Activated naive CD8-positive, alpha-beta T cell treated with anti-CD3 and anti-CD28 coated beads for 36 hours (primary cell): ENCODE measurements around the gene SLC9A1. TPM values are rescaled to one million over a fixed set of nuclear protein-coding genes. Genes with fewer than 3 reads are reported as not detected.
"Not testable (repeated sequence)": the region's sequence is repeated elsewhere in the genome, so short reads cannot be mapped to it uniquely, and the experiment has no call there.

Source experiments
- DNase-seq: peaks from one replicate; pipeline ENCODE4 v3.0.0; 2021
- H3K27ac Mint-ChIP-seq: one replicate; pipeline ENCODE4 v1.8.0; 2022; ENCODE audit warnings: mild to moderate bottlenecking, moderate library complexity, mixed read lengths
- H3K27me3 Mint-ChIP-seq: one replicate; pipeline ENCODE4 v1.8.0; 2022; ENCODE audit warnings: mild to moderate bottlenecking, mixed read lengths
- H3K36me3 Mint-ChIP-seq: one replicate; pipeline ENCODE4 v1.8.0; 2021; ENCODE audit warnings: mild to moderate bottlenecking, mixed read lengths
- H3K4me1 Mint-ChIP-seq: one replicate; pipeline ENCODE4 v1.8.0; 2021; ENCODE audit warnings: mixed read lengths
- H3K4me3 Mint-ChIP-seq: one replicate; pipeline ENCODE4 v1.8.0; 2022; ENCODE audit warnings: mild to moderate bottlenecking, moderate library complexity, mixed read lengths
- H3K9me3 Mint-ChIP-seq: one replicate; pipeline ENCODE4 v1.8.0; 2022; ENCODE audit warnings: mixed read lengths
- total RNA-seq, 2 experiments: library from RNA; stranded (reverse); gene quantifications; one replicate each; pipeline ENCODE4 v1.2.3, GENCODE V29; 2021

Gene SLC9A1
- 10 to 100 TPM; 19.8 to 22.4 TPM for total RNA-seq

DNA sequence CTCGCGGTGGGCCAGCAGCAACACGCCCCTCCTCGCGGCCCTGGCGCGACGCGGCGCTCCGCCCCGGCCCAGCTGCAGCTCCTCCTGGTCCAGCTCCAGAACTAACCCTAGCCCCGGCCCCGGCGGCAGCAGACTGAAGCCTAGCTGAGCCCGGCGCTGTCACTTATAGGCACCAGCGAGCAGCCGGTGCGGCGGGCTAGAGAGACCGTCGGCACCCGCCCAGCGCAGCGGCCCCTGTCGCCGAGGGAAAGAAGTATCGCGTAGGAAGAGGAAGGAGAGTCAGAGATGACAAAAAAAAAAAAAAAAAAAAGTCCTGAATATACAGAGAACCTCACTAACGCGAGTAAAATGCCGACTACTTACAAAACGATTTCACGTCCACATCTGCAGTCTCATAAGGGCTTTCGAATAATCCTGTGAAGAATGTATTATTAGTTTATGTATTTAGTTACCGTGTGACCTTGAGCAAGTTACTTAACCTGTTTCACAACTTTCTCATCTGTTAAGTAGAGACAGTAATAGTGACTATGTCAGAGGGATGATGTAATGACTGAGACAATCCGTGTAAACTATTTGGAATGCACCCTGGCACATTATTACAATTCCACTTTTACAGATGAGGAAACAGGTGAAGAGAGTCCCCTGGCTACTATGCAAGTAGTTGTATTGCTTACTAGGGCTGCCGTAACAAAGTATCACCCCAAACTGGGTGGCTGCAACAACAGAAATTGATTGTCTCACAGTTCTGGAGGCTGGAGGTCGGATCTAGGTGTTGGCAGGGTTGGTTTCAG, at the start of gene SLC9A1:
Gene SLC9A1 (minus strand): TSS at position 135 of the 791 bp plus-strand sequence. CDS start 791 bp downstream, outside the sequence.
- Mint-ChIP-seq H3K27ac (peak within 1 kb of the TSS; percentile 98), H3K4me1 (peaks cover 43% of the 10 kb centered on the region), H3K9me3 (no peaks in the 10 kb centered on the region), H3K27me3 (no peaks in the 10 kb centered on the region), H3K36me3 (peaks cover 9% of the 10 kb centered on the region), H3K4me3 (peak within 1 kb of the TSS; percentile 94)
- DNase-seq, result peak; percentile 94

DNA sequence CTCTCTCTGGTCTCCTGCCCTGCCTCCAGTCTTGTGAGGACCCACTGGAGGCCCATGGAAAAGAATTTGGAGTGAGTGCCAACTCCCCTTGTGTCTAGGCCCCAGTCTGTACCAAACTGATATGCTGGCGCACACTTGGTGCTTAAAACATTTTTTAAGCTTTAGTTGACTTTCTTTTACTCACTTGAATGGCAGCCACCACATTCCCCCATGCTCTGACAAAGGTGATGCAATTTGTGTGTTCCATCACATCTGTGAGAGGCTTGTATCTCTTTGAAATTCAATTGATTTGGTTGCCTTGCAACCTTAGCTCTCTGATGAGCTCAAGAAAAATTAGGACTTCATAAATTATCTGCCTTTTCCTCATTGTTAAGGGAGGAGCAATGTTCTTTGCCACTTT, 49.0 kb upstream of the SLC9A1 start:
- Mint-ChIP-seq H3K4me1 (peaks cover 1% of the 10 kb centered on the region), H3K4me3 (no peak overlapping the region), H3K27me3 (no peaks in the 10 kb centered on the region), H3K36me3 (no peaks in the 10 kb centered on the region), H3K9me3 (no peaks in the 10 kb centered on the region), H3K27ac (no peak overlapping the region)
- no peak for DNase-seq

DNA sequence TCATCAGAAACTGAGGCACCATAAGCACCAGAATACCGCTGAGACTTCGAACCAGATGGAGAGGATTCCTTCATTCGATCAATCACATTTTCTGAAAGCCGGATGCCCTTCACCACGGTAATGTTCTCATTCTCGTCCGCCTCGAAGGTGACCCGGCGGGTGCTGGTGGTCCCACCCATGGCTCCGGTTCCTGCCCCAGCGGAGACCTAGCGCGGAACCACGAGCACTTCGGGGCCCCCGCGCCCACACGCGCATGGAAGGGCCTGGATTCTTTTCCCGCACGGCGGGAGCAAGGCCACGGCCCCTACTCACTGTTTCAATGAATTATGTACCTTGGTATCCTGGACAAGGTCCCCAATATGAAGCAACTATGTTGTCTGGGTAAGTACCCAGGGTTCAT, 46.4 kb upstream of the SLC9A1 start:
- Mint-ChIP-seq H3K9me3 (no peaks in the 10 kb centered on the region), H3K36me3 (no peaks in the 10 kb centered on the region), H3K4me3 (no peak overlapping the region)

DNA sequence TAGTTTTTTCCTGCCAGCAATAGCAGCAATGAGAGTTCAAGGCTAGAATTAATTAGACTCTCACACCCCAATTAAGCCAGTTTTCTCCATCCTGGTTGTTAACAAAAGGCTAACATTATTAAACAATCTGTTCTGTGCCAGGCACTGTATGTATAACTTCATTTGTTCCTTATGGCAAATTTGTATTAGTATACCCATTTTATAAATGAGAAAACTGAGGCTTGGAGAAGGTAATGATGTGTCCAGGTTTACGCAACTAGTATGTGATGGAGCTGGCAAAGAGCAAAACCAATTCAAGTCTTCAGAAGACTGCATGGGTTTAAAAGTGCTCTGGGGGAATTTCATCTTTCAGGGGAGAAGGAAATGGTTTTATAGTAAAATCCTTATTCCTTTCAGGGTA, 38.3 kb upstream of the SLC9A1 start:
- no peaks in the 10 kb centered on the region for H3K27me3 Mint-ChIP-seq
- H3K36me3 Mint-ChIP-seq, result no peaks in the 10 kb centered on the region
- H3K9me3 Mint-ChIP-seq, result no peaks in the 10 kb centered on the region
- H3K4me1 Mint-ChIP-seq, result peaks cover 5% of the 10 kb centered on the region
- no peak overlapping the region for H3K27ac Mint-ChIP-seq
- DNase-seq, result no peak
- no peak overlapping the region for H3K4me3 Mint-ChIP-seq

More for the DNA sequence above, 46.4 kb upstream of the SLC9A1 start:
- no peak for DNase-seq
- Mint-ChIP-seq H3K27me3 (no peaks in the 10 kb centered on the region), H3K27ac (no peak overlapping the region), H3K4me1 (peaks cover 7% of the 10 kb centered on the region)

DNA sequence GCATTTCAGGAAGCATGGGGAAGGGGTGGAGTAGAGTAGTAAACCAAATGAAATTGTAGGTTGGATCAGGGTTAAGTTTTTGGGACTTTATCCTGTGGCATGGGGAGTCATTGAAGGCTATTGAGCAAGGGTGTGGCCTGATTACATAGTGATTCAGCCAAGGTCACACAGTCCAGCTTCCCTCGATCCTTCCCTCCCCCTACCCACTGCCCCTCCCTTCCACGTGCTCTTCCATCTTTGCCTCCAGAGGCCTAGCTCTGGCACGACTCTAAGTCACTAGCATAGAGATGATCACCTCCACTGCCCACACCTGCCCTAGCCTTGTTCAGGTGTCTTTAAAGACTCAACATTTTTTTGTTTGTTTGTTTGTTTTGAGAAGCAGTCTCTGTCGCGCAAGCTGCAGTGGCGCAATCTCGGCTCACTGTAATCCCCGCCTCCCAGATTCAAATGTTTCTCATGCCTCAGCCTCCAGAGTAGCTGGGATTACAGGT, 37.2 kb upstream of the SLC9A1 start:
- DNase-seq, result no peak
- no peak overlapping the region for H3K4me3 Mint-ChIP-seq
- H3K36me3 Mint-ChIP-seq, result no peaks in the 10 kb centered on the region
- no peaks in the 10 kb centered on the region for H3K27me3 Mint-ChIP-seq
- no peaks in the 10 kb centered on the region for H3K9me3 Mint-ChIP-seq
- no peaks in the 10 kb centered on the region for H3K4me1 Mint-ChIP-seq
- H3K27ac Mint-ChIP-seq, result no peak overlapping the region

DNA sequence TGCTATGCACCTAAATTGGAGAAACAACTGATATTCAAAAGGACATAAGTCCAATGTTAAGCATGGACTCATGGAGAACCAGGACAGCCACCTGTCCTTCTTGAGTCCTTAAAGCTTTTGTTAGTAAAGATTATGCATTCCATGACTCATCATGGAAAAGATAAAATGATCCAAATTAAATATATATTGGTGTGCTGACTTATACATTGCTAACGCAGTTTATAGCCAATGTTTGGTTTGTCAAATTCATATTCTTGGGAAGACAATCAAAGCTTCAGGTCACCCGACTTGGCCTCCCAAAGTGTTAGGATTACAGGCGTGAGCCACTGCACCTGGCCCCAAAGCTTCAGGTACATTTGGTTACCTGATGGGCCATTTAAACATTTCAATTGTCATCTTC, 29.7 kb upstream of the SLC9A1 start:
- H3K27ac Mint-ChIP-seq, result not testable (repeated sequence)

DNA sequence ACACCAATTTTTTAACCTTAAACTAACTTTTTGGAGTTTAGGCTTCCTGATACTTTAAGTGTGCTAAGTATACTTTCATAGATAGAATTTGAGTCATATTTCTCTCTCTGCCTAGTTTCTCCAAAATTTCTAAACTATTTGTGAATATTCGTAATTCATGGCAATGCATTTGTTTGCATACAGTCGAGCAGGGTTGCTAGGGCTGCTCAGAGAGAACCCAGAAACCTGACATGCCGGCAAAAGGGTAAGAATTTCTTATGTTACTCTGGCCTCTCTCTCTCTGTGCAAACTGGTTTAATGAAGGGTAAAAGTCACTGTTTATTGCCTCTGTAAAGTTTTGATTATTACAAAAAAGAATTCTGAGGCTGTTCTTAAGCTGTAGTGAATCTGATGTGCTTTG, 25.1 kb upstream of the SLC9A1 start:
- Mint-ChIP-seq H3K27me3 (no peaks in the 10 kb centered on the region), H3K9me3 (peaks cover 6% of the 10 kb centered on the region), H3K4me3 (no peak overlapping the region), H3K27ac (no peak overlapping the region), H3K4me1 (no peaks in the 10 kb centered on the region), H3K36me3 (no peaks in the 10 kb centered on the region)
- DNase-seq, result no peak

More for the DNA sequence above, 29.7 kb upstream of the SLC9A1 start:
- not testable (repeated sequence) for H3K27me3 Mint-ChIP-seq, H3K36me3 Mint-ChIP-seq, H3K9me3 Mint-ChIP-seq, DNase-seq, H3K4me1 Mint-ChIP-seq, H3K4me3 Mint-ChIP-seq

DNA sequence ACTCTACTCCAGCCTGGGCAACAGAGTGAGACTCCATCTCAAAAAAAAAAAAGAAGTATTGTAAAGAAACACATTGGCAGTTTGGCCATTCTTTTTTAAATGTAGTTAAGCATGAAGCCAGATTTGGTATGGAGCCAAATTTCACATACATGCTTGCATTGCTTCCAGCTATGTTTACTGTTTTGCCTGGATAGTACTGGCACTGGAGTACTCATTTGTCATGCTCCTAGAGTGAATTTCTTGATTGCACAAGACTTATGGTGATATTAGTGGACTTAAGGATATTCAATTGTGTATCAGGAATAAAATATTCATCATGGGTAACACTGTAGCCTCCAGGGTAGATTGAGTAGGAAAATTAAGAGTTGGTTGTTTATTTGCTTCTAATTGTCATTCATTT, 24.5 kb upstream of the SLC9A1 start:
- Mint-ChIP-seq H3K4me3 (no peak overlapping the region), H3K9me3 (peaks cover 6% of the 10 kb centered on the region), H3K36me3 (no peaks in the 10 kb centered on the region), H3K4me1 (no peaks in the 10 kb centered on the region), H3K27me3 (no peaks in the 10 kb centered on the region), H3K27ac (no peak overlapping the region)
- DNase-seq, result no peak

DNA sequence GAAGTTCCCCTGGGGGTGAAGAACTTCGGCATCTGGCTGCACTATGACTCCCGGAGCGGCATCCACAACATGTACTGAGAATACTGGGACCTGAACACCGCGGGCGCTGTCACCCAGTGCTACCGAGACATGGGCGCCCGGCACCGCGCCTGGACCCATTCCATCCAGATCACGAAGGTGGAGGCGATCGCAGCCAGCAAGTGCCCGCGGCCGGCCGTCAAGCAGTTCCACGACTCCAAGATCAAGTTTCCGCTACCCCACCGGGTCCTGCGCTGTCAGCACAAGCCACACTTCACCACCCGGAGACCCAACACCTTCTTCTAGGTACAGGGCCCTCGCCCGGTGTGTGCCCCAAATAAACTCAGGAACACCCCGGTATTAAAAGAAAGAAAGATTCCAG, 22.0 kb upstream of the SLC9A1 start:
- no peak overlapping the region for H3K27ac Mint-ChIP-seq
- H3K9me3 Mint-ChIP-seq, result no peaks in the 10 kb centered on the region
- no peaks in the 10 kb centered on the region for H3K36me3 Mint-ChIP-seq
- H3K27me3 Mint-ChIP-seq, result no peaks in the 10 kb centered on the region
- H3K4me1 Mint-ChIP-seq, result no peaks in the 10 kb centered on the region
- no peak for DNase-seq
- no peak overlapping the region for H3K4me3 Mint-ChIP-seq

DNA sequence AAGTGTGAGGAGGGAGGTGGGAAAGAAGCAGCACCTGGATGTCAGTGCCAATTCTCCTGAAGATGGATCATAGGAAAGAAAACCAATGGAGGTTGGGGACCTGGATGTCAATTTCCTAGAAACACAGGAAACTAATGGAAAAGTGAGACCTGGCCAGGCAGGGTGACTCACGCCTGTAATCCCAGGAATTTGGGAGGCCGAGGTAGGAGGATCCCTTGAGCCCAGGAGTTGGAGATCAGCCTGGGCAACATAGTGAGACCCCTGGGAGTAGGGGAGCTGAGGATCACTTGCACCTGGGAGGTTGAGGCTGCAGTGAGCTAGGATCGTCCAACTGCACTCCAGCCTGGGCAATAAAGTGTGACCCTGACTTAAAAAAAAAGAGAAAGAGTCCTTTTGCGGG, 21.4 kb upstream of the SLC9A1 start:
- H3K4me3 Mint-ChIP-seq, result no peak overlapping the region
- no peaks in the 10 kb centered on the region for H3K36me3 Mint-ChIP-seq
- no peaks in the 10 kb centered on the region for H3K9me3 Mint-ChIP-seq
- no peaks in the 10 kb centered on the region for H3K4me1 Mint-ChIP-seq
- no peak for DNase-seq
- no peak overlapping the region for H3K27ac Mint-ChIP-seq
- no peaks in the 10 kb centered on the region for H3K27me3 Mint-ChIP-seq

DNA sequence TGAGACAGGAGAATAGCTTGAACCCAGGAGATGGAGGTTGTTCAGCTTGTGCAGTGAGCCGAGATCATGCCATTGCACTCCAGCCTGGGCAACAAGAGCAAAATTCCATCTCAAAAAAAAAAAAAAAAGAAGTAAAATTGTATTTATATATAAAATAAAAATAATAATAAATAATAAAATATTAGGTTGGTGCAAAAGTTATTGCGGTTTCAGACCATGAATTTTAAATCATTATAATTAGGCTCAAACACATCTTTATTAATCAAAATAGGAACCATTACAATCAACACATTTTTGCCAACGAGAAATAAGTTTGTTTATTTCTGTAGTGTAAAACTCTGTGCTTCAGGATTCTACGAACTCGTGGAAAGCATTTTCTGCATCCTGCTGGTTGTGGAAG, 18.1 kb upstream of the SLC9A1 start:
- not testable (repeated sequence) for H3K27me3 Mint-ChIP-seq, H3K9me3 Mint-ChIP-seq

DNA sequence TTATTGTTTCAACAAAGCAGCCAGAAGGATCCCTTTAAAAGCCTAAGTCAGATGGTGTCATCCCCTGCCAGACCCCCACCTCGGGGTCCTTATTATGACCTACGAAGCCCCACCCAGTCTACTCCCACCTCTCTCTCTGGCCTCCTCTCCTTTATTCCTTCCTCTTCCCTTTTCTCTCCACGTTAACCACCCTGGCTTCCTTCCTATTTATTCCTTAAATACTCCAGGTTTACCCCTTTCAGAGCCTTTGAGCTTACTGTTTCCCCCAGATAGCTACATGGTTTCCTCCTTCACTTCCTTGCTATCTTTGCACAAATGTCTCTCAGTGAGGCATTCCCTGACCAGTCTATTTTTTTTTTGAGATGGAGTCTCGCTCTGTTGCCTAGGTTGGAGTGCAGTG, 12.0 kb upstream of the SLC9A1 start:
- Mint-ChIP-seq H3K36me3 (no peaks in the 10 kb centered on the region), H3K27ac (no peak overlapping the region), H3K9me3 (no peaks in the 10 kb centered on the region), H3K4me1 (no peaks in the 10 kb centered on the region), H3K4me3 (no peak overlapping the region), H3K27me3 (no peaks in the 10 kb centered on the region)
- no peak for DNase-seq

More for the DNA sequence above, 18.1 kb upstream of the SLC9A1 start:
- not testable (repeated sequence) for H3K4me1 Mint-ChIP-seq, H3K36me3 Mint-ChIP-seq, H3K4me3 Mint-ChIP-seq, DNase-seq, H3K27ac Mint-ChIP-seq

DNA sequence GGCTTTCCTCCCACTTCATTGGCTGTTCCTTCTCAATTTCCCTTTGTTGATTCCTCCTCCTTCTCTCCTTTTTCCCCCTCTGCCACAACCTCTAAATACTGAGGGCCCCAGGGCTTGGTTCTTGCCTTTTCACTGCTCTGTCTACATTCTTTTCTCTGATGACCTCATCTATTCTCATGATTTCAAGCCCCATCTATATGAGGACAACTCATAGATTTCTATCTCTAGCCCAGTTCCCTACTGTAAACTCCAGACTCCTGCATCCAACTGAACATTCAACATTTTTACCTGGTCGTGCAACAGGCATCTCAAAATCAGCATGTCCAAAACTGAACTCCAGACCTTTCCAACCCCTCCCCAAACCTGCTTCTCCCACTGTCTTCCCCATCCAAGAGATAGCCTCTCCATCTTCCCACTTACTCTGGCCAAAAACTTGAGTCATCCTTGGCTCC, 11.5 kb upstream of the SLC9A1 start:
- Mint-ChIP-seq H3K27me3 (no peaks in the 10 kb centered on the region), H3K4me1 (peaks cover 3% of the 10 kb centered on the region), H3K36me3 (no peaks in the 10 kb centered on the region), H3K27ac (no peak overlapping the region), H3K9me3 (no peaks in the 10 kb centered on the region), H3K4me3 (no peak overlapping the region)
- no peak for DNase-seq

DNA sequence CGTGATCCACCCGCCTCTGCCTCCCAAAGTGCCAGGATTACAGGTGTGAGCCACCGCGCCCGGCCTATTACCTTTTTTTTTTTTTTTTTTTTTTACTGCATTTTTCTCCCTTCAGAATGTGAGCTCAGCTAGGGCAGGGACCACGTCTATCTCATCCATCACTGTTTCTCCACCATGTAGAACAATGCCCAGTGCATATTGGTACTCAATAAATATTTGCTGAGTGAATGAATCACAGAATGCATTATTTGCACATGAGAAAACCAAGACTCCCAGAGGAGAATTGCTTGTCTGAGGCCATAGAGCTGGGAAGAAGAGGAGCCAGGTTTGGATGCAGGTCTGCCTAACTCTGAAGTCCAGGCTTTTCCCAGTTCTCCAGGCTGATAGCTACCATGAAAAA, 8.2 kb upstream of the SLC9A1 start:
- Mint-ChIP-seq H3K4me3 (no peak overlapping the region), H3K27me3 (no peaks in the 10 kb centered on the region), H3K36me3 (no peaks in the 10 kb centered on the region), H3K4me1 (peaks cover 3% of the 10 kb centered on the region), H3K9me3 (no peaks in the 10 kb centered on the region), H3K27ac (no peak overlapping the region)
- no peak for DNase-seq

DNA sequence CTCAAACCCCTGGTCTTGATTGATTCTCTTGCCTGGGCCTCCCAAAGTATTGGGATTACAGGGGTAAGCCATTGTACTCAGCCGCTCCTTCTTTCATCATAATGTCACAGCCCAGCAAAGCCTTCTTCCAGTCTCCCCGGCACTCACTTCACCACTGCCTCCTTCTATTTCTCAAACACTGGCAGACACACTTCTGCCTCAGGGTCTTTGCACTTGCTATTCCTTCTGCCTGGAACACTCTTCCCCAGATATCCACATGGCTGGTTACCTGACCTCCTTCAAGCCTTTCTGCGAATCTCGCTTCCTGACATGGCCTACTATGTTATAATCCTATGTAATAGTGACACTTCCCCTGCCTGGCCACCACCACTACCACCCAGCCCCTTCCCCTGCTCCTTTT, 7.2 kb upstream of the SLC9A1 start:
- no peak for DNase-seq
- H3K9me3 Mint-ChIP-seq, result no peaks in the 10 kb centered on the region
- peaks cover 3% of the 10 kb centered on the region for H3K4me1 Mint-ChIP-seq
- H3K27ac Mint-ChIP-seq, result no peak overlapping the region
- no peak overlapping the region for H3K4me3 Mint-ChIP-seq
- H3K36me3 Mint-ChIP-seq, result no peaks in the 10 kb centered on the region
- no peaks in the 10 kb centered on the region for H3K27me3 Mint-ChIP-seq

DNA sequence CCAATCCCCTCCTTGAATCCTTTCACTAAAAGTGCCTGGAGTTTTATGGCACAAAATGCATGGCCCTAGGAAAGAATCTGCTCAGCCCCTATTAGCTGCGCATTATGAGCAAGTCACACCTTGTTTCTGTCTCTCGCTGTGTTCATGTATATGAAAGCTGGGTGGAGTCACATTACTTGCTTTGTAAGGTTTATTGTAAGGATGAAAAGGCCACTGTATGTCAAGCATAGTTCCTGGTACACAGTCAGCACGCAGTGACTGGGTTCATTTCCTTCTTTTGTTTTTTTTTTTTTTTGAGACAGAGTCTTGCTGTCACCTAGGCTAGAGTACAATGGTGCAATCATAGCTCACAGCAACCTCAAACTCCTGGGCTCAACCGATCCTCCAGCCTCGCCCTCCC, 6.7 kb upstream of the SLC9A1 start:
- Mint-ChIP-seq H3K4me1 (peaks cover 3% of the 10 kb centered on the region), H3K4me3 (no peak overlapping the region), H3K27me3 (no peaks in the 10 kb centered on the region), H3K27ac (no peak overlapping the region), H3K36me3 (no peaks in the 10 kb centered on the region), H3K9me3 (no peaks in the 10 kb centered on the region)
- DNase-seq, result no peak
